Measurements from ENCODE around the gene SCN2A.

SCN2A gene

GRCh38 chr2:165348441-165348840, 109.2 kb downstream of the SCN2A start:
- TF ChIP-seq, protein P1, sequence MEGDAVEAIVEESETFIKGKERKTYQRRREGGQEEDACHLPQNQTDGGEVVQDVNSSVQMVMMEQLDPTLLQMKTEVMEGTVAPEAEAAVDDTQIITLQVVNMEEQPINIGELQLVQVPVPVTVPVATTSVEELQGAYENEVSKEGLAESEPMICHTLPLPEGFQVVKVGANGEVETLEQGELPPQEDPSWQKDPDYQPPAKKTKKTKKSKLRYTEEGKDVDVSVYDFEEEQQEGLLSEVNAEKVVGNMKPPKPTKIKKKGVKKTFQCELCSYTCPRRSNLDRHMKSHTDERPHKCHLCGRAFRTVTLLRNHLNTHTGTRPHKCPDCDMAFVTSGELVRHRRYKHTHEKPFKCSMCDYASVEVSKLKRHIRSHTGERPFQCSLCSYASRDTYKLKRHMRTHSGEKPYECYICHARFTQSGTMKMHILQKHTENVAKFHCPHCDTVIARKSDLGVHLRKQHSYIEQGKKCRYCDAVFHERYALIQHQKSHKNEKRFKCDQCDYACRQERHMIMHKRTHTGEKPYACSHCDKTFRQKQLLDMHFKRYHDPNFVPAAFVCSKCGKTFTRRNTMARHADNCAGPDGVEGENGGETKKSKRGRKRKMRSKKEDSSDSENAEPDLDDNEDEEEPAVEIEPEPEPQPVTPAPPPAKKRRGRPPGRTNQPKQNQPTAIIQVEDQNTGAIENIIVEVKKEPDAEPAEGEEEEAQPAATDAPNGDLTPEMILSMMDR (IDR thresholded peaks at IDR 0.05; ENCODE audit: low read depth, low read length, missing control alignments), result no peak
- H3K4me3 ChIP-seq (replicated peaks; ENCODE audit: low read depth, low read length), result no peak overlapping the region
- no peak for DNase-seq (ENCODE audit: extremely low read depth, low read depth)

GRCh38 chr2:165349181-165349580, 110.0 kb downstream of the SCN2A start:
- TF ChIP-seq, protein P1 (IDR thresholded peaks at IDR 0.05; ENCODE audit: low read depth, low read length, missing control alignments), result no peak
- no peak overlapping the region for H3K4me3 ChIP-seq (replicated peaks; ENCODE audit: low read depth, low read length)
- DNase-seq (ENCODE audit: extremely low read depth, low read depth), result no peak

GRCh38 chr2:165357758-165358157, 118.5 kb downstream of the SCN2A start:
- TF ChIP-seq, protein P1 (IDR thresholded peaks at IDR 0.05; ENCODE audit: low read depth, low read length, missing control alignments), result no peak
- DNase-seq (ENCODE audit: extremely low read depth, low read depth), result peak; percentile 39

DNA sequence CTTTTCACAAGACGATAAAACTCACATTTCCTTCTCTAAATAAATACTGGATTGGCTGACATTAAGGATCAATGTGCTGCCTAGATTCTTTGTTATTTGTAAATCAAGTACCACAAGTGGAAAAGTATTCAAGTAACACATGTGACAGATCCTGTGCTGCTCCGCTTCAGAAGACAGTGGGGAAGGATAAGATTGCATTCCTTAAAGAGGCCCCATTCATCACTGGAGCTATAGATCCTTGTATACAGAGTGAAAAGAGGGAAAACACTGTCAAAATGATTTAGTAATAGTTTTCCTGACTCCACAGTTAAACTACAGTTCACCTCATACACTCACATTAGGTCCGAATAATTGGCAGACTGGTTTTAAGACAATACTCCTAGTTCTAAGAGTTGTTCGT, 122.3 kb downstream of the SCN2A start:
- DNase-seq (ENCODE audit: extremely low read depth, low read depth), result no peak
- no peak overlapping the region for H3K4me3 ChIP-seq (replicated peaks; ENCODE audit: low read depth, low read length)
- TF ChIP-seq, protein P1 (IDR thresholded peaks at IDR 0.05; ENCODE audit: low read depth, low read length, missing control alignments), result no peak

More at GRCh38 chr2:165357758-165358157, 118.5 kb downstream of the SCN2A start:
- H3K4me3 ChIP-seq (replicated peaks; ENCODE audit: low read depth, low read length), result no peak overlapping the region

GRCh38 chr2:165369131-165369897, 130.1 kb downstream of the SCN2A start:
- TF ChIP-seq, protein P1 (IDR thresholded peaks at IDR 0.05; ENCODE audit: low read depth, low read length, missing control alignments), result no peak
- no peak overlapping the region for H3K4me3 ChIP-seq (replicated peaks; ENCODE audit: low read depth, low read length)
- DNase-seq (ENCODE audit: extremely low read depth, low read depth), result no peak

DNA sequence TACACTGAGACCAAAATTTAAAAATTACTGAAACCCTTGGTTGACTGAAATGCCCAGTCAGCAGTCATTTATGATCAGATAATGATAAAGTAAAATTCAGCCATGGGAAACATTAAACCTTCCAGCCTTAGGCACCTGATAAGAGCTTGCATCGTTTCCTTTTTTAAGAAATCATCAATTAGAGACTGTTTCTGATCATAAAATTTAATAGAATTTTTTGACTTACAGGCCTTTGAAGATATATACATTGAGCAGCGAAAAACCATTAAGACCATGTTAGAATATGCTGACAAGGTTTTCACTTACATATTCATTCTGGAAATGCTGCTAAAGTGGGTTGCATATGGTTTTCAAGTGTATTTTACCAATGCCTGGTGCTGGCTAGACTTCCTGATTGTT, 130.7 kb downstream of the SCN2A start:
- DNase-seq (ENCODE audit: extremely low read depth, low read depth), result no peak
- no peak overlapping the region for H3K4me3 ChIP-seq (replicated peaks; ENCODE audit: low read depth, low read length)
- TF ChIP-seq, protein P1 (IDR thresholded peaks at IDR 0.05; ENCODE audit: low read depth, low read length, missing control alignments), result no peak
